Stimulated activated CD8-positive, alpha-beta memory T cell treated with anti-CD3 and anti-CD28 coated beads, Interleukin-4, amount 100 ng/mL, for 24 hours (primary cell): ENCODE measurements around the gene FHL1.
"Not testable (repeated sequence)": the region's sequence is repeated elsewhere in the genome, so short reads cannot be mapped to it uniquely, and the experiment has no call there.

Experiments
- DNase-seq: peaks from one replicate; pipeline ENCODE4 v3.0.0-alpha.2; 2020; ENCODE audit warnings: low read depth

FHL1 gene

DNA sequence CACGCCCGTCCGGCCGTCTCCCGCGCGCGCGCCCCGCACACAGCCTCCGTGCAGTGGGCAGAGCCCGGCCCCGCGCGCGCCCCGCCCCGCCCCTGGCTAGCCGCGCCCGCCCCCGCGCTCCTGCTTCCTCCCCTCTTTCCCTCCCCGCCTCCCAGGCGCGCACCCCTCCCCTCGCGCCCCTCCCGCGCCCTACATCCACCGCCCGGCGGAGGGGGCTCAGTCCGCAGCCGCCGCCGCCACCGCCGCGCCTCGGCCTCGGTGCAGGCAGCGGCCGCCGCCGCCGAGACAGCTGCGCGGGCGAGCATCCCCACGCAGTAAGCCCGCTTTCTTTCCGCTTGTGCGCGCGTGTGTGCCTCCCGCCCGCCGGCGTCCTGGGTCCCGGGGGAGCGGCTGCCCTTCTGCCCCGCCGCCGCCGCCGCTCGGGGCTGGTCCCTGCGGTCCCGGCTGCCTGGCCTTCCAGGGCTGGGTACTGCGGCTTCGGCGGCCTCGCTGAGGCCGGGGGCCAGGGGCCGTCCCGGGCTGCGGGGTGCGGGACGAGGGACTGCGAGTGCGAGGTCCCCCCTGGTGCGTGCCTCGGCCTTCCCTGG is at the start of gene FHL1:
FHL1 (plus strand) TSS at position 219 of the 587 bp plus-strand sequence.
- peak; percentile 20 for DNase-seq

DNA sequence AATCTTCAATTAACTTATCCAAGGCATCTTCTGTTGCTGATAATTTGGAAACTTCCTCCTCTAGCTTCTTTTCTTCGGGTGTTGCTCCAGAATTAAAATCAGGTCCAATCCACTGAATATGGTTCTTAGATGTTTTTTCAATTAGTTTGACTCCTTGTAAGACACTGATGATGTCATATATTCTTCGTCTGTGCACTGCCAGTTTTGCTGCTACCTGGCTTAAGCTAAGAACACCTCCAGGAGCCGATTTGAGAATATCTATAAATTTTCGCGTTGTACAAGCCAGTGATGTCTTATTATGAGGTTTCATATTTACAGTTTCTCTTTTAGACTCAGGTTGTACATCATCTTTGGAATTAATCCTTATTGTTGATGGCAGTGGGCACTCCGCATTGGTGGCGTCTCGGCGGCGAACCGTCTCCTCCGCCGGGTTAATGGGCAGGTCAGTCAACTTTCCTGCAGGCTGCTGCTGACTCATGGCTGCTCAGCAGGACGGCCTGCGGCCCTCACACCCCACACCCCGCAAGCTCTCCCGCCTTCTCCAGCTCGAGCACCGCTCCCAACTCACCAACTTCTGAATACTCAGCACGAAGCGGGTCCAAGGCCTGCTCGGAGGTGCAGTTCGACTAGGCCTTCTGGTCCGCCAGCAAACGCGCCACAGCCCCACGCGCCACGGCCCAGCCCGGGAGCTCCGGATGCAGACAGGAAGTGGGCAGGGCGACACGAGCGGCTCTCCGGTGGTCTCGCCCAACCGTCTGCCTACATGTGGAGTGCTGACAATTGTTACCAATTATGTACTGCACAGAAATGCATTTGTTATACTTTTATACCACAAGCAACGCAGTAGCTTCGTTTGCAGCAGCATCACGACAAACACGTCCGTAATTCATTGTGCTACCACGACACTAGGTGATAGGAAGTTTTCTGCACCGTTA is 49.2 kb upstream of the FHL1 start:
- DNase-seq: no peak

DNA sequence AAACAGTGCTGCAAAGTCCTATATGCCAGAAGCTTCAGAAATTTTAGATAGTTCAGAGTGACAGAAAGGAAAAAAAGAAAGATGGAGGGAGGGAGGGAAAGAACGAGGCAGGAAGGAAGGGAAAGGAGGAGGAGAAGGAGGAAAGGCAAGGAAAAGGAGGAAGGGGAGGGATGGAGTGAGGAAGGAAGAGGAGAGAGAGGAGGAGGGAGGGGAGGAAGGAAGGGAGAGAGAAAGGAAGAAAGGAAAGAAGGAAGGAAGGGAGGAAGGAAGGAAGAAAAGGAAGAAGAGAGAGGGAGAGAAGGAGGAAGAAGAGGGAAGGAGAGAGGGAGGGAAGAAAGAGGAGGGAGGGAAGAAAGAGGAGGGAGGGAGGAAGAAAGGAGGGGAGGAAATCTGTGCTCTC is 42.4 kb upstream of the FHL1 start:
- DNase-seq: no peak

DNA sequence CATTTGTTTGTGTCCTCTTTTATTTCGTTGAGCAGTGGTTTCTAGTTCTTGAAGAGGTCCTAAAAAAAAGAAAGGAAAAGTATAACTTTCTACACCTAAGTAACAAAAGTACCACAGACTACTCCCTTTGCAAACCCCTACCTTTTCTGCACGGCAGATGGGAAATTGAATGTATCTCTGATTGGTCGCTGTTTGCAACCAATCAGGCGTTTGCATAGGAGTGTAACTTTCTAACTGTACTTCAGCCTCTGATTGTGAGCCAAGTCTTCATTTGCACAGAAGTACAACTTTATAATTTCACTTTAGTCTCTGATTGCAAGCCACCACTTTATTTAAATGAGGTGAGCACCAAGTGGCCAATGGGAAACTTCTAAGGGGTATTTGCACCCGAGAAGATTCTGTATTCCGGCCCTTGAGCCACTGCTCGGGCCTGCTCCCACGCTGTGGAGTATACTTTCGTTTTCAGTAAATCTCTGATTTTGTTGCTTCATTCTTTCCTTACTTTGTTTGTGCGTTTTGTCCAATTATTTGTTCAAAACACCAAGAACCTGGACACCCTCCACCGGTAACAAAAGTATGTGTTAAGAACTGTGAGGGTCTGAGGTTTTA is 40.3 kb upstream of the FHL1 start:
- no peak for DNase-seq

DNA sequence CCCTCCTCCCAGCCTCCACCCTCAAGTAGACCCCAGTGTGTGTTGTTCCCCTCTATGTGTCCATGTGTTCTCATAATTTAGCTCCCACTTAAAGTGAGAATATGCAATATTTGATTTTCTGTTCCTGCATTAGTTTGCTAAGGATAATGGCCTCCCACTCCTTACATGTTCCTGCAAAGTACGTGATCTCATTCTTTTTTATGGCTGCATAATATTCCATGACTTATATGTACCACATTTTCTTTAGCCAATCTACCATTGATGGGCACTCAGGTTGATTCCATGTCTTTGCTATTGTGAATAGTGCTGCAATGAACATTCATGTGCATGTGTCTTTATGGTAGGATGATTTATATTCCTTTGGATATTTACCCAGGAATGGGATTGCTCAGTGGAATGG is 38.4 kb upstream of the FHL1 start:
- DNase-seq: not testable (repeated sequence)

DNA sequence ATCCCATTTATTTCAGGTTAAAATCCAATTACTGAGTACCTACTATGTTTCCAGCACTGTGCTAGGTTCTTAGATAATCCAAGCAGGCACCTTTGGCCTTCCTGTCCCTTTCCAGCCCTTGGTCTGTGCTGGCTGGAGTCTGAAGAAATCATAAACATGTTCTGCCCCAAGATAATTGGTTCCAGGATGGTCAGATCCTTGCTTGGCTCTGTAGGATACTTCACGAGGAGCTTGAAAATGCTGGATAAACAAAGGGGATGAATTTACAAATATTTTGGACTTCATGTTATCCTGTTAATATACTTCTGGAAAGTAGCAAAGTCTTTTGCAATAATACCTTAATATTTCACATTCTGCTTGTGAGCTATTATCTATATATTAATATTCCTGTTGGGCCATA is 35.0 kb upstream of the FHL1 start:
- no peak for DNase-seq

DNA sequence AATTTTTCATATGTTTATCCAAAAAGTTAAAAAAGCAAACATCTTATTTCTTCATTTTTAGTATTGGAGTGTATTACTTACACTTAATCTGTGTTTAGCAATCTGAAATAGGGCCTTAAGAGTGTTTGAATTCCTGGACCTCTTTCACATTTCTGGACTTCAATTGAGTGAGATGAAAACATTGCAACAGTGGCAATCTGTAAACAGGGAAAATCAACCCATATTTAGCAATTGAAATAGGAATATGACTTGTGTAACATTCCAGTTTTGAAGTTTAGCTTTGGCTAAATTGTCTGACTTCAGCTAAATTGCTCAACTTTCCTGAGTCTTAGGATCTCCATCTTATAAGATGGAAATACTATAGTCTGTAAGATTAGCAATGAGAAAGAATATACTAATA is 34.6 kb upstream of the FHL1 start:
- no peak for DNase-seq

DNA sequence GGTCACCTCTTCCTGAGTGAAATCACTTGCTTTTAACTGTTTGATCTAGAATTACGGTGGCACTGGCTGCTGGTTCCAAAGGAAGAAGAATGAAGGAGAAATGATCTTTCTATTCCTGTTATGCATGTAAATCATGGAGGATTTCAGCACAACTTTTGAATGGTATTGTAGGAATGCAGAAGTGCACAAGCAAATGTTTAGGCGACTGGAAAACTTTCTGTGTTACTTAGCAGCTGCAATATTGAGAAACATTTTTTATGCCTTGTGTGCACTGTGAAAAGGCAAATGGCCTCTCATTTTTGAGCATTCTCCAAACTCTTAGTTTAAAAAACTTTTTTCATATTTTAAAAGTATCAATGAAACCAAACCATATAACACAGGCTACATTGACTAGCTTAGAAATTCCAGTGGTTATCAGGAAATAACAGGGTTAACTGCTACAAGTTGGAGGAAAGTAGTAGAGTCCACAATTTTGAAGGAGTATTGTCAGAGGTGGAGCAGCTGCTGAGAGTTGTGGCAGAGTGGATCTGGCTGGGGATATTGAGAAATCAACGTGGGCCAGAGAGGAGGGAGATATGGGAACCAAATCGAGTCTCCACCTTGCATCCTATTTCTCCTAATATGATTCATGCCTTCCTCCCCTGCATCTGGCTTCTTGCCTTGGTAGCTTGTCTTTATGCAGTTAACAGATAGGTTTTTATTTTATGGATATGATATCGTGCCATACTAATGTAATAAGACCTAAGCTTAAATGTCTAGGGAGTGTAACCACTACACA is 32.0 kb upstream of the FHL1 start:
- no peak for DNase-seq

DNA sequence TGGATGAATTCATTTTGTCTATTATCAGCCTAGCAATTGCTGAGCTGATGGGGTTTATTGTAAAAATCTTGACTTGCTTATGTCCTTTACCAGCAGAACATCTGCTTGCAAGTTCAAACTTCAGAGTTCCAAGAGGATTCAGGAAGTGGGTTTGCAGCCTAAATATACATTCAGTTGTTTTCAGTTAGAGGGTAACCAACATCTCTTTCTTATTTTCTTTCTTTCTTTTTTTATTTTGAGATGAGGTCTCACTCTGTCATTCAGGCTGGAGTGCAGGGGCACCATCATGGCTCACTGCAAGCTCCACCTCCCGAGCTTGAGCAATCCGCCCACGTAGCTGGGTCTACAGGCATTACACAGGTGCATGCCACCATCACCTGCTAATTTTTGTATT is 31.4 kb upstream of the FHL1 start:
- DNase-seq: no peak

DNA sequence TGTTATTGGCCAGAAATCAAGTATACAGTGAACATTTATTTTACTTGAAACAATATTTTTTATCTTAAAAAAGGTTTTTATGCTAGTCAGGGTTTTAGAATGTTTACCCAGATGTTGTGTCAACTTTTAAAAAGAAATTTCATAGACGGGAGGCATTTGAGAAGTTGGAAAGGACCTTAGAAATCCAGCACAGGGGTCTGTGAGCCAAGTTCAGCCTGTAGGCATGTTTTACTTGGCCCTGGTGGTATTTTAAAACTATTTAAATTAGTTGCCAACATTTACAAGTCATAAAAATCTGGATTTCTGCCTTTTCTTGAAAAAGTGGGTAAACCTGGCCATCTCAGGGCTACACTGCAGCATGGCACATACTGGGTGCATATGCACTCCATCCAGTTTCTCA is 25.5 kb upstream of the FHL1 start:
- no peak for DNase-seq

DNA sequence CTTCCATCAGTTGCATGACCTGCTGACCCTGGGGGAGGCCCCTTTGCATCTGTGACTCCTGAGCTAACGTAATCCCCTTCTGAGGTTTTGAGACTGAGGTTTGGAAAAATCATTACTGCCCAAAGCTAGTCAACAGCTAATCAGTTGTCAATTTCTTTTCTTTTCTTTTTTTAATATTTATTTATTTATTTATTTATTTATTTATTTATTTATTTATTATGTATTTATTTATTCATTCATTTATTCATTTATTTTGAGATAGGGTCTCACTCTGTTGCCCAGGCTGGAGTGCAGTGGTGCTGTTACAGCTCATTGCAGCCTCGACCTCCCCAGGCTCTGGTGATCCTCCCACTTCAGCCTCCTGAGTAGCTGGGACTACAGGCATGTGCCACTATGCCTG is 25.1 kb upstream of the FHL1 start:
- DNase-seq: no peak

DNA sequence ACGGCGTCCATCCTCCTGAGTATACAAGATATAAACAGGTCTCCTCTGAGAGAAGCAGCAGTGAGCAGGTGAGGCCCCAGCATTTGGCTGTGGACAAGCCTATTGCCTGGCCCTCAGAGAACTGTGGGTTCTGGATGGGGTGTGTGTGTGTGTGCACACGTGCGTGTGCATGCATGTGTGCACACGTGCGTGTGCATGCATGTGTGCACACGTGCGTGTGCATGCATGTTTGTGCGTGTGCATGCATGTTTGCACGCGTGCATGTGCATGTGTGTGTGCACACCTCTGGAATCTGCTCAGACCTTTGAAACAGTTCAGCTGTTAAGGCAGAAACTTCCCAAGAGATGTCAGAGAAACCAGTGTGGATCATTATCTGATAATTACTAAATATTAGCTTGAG is 22.2 kb upstream of the FHL1 start:
- DNase-seq: no peak

DNA sequence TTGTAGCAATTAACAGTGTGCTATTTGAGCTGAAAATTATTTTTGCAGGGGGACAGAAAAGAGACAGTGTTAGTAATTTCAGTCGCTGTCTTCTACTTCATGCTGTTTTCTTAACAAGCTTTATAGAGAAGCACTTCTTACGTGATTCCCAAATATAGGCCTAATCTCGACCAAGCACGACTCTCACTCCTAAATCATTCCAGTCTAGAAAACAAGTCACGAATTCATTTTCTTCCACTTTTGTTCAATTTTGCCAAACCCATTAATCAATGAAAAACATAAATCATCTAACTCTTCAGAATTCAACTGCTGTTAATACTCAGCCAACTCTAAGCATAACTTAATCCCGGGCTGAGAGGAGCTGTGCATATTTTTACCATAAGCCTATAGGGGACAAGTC is 21.0 kb upstream of the FHL1 start:
- no peak for DNase-seq

DNA sequence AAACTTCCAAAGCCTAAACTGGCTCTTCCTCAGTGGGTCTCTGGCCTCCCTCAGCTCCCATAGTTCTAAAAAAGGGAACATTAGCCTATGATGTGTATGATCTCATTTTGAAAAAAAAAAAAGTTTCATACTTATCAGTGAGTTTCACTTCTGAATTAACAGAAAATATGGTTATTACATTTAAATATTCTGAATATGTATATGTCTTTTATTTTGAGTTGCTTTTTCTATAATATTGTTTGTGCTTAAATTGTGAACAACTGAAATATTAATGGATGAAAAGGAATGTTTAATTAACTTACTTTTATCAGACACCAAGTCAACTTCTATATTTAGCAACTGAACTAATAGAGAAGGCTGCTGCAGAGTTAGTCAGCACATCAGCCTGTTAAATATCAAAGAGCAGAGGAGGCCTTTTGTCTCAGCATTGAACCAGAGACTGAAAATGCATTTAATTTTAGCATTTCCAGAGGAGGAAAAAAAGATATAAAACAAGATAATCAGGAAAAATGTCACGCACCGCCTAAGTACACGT is 20.4 kb upstream of the FHL1 start:
- no peak for DNase-seq

DNA sequence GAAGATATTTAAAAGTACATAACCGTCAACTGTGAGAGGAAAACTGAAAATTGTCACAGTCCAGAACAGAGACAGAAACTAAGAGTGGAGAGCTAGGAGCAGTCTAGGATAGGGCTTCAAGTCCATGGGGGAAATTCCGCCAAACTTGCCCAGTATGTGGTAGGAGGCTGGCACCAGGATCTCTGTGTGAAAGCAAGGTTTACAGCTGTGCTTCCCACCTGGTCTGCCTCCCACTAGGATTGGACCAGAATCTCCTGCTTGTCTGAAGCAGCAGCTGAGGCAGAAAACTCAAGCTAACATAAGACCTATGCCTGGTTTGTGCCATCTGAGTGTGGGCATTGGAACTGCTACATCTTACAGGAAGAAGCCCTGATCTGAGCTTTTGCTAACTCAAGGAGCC is 18.6 kb upstream of the FHL1 start:
- DNase-seq: no peak

DNA sequence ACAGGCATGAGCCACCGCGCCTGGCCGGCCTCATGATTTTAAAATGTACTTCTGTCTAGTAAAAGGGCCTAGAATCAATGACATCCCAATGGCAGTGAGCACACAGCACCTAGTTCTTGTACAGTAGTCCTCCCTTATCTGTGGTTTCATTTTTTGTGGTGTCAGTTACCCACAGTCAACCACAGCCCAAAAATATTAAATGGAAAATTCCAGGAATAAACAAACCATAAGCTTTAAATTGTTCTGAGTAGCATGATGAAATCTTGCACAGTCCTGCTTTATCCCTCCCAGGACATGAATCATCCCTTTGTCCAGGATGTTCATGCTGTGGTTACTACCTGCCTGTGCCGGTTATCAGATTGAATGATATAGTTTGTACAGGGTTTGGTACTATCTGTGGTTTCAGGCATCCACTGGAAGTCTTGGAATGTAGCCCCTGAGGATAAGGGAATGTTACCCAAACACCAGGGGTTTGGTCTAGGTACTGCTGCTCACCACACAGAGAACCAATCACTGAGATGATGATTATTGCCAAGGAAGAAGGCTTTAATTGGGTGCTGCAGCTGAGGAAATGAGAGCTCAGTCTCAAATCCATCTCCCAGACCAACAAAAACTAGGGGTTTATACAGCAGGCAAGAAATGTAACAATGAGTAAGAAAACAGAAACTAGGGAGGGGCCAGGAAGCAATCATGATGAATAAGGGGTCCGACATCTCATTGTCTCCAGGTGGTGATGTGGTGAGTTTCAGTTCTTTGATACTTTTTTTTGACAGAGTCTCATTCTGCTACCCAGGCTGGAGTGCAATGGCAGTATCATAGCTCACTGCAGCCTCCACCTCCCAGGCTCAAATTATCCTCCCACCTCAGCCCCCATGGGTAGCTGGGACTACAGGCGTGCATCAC is 16.2 kb upstream of the FHL1 start:
- DNase-seq: no peak

DNA sequence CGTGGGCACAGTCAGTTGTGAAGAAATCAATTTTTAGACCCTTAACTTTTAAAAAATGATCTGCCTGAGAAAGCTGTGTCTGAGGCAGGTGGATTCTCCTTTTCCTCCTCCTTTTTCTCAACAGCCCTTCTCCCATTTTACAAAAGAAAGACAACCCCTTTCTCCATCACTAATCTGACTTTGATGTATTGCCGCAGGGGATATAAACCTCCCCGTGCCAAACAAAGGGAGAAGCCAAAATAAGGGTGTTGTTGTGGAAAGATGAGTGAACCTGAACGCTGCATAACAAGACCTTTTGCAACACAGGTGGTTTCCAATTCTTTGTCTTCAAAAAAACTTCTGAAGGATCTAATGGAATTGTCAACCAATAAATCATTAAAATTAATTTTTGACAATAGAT is 8.4 kb upstream of the FHL1 start:
- DNase-seq: no peak

DNA sequence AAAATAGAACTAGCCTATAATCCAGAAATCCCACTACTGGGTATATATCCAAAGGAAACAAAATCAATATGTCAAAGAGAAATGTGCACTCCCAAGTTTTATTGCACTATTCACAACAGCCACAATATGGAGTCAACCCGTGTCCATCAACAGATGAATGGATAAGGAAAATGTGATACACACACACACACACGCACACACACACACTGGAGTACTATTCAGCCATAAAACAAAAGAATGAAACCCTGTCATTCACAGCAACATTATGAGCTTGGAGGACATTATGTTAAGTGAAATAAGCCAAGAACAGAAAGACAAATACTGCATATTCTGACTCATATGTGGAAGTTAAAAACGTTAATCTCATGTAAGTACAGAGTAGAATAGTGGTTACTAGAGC is 5.8 kb upstream of the FHL1 start:
- no peak for DNase-seq

DNA sequence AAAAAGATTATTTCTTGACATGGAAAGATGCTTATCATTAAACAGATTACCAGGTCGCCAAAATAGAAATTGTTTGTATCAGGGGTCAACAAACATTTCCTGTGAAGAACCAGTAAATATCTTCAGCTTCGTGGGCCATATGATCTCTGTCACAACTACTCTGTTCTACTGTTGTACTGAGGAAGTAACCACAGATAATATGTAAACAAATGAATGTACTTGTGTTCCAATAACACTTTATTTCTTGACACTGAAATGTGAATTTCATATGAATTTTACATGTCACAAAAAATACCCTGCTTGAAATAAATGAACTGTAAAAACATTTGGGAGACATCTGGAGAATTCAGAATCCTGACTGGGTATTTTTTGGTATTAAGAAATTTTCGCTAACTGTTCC is 4.7 kb upstream of the FHL1 start:
- no peak for DNase-seq

DNA sequence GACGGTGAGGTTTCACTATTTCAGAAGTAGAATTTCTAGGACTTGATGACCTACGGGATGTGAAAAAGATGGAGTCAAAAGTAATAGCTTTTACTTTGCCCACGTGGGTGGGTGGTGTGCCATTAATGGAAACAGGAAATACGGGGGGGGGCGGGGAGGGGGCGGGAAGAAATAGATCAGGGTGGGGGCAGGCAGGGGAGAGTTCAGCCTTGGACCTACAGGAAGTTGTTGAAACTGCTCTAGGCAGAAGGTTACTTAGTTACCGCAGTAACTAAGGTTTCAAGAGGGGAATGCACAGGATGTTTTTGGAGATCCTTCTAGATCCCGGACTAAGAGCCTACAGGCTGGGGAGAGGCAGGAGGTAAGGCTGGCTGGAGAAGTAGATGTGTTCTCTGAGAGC is 3.6 kb upstream of the FHL1 start:
- no peak for DNase-seq

DNA sequence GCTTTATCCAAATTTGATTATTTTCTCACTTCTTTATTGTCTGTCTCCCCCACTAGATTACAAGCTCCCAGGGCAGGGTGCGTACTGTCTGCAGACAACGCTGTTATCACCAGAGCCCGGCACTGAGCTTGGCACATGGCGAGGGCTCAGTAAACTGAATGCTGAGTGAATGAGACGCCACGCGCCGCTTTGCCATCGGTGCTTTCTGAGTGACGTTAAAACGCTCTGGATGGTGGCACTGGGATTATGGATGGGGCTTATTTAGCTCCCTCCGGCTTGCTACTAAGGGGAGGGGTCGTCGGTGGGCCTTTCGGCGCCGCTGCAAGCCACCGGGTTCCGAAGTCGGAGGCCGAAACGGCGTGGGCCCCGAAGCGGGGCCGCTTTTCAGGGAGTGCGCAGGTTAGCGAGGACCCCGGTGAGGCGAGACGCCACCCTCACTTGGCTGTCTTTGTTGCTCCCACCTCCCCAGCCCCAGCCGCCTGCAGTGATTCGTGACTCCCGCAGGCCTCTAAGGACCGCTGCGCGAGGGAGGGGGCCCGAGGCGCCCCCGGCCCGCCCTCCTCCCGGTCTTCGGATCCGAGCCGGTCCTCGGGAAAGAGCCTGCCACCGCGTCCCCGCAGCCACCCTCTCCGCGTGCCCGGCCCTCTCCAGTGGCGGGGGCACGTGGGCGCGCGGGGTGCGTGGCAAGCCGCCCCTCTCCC is 569 bp upstream of the FHL1 start:
- DNase-seq: no peak
